Sigmoid colon (tissue), 7 donors: ENCODE measurements around the gene VMAC. TPM values are rescaled to one million over a fixed set of nuclear protein-coding genes. Genes with fewer than 3 reads are reported as not detected.

Experiments
- DNase-seq: peaks from one replicate; pipeline ENCODE4 v3.0.0-alpha.2; 2019
- H3K27ac ChIP-seq, 4 donors: fragments of 200-600 bp; sonication (generic); one replicate each; pipeline ENCODE4 v1.5.1; 2016 to 2019; ENCODE audit warnings: mild to moderate bottlenecking in 1 of 4
- H3K27me3 ChIP-seq, 3 donors: fragments of 200-600 bp; sonication (generic); one replicate each; pipeline ENCODE4 v1.5.1; 2019; ENCODE audit warnings: mild to moderate bottlenecking in 1 of 3
- H3K36me3 ChIP-seq, 4 donors: fragments of 200-600 bp; sonication (generic); one replicate each; pipeline ENCODE4 v1.5.1; 2016 to 2019
- H3K4me1 ChIP-seq, 4 donors: fragments of 200-600 bp; sonication (generic); one replicate each; pipeline ENCODE4 v1.5.1; 2017 to 2019
- H3K4me3 ChIP-seq, 4 donors: fragments of 200-600 bp; sonication (generic); one replicate each; pipeline ENCODE4 v1.5.1; 2017 to 2019; ENCODE audit warnings: mild to moderate bottlenecking in 2 of 4, moderate library complexity in 1 of 4
- H3K9me3 ChIP-seq, 4 donors: fragments of 200-600 bp in 3 of 4; sonication (generic) in 3 of 4; one replicate each; pipeline versions ENCODE4 v1.5.1 to v1.6.1; 2013 to 2019
- EP300 ChIP-seq, 4 donors: sonication (generic); formaldehyde crosslinking; IDR thresholded peaks; one replicate each; pipeline ENCODE4 v1.6.1; 2017; ENCODE audit warnings: antibody characterized with exemption in 4 of 4
- POLR2A ChIP-seq, 2 donors: fragments of 450-650 bp; IDR thresholded peaks; one replicate each; pipeline ENCODE4 v1.6.1; 2016; ENCODE audit warnings: antibody characterized with exemption in 2 of 2, mild to moderate bottlenecking in 2 of 2, moderate library complexity in 2 of 2
- POLR2AphosphoS5 ChIP-seq, 4 donors: sonication (generic); formaldehyde crosslinking; IDR thresholded peaks; one replicate each; pipeline ENCODE4 v1.6.1; 2017; ENCODE audit warnings: antibody characterized with exemption in 4 of 4
- WGBS, 2 donors: extraction: QIAGEN DNeasy Blood & Tissue Kit; methylation state at CpG; one replicate each; pipeline ENCODE4 v1.1.7; 2013; 5-methylcytosine and 5-hydroxymethylcytosine counted together
- intact Hi-C: fragments of 100-400 bp; cut with DNase I; formaldehyde crosslinking; loops from one replicate; pipeline ENCODE4 v1.15.1; 2023
- polyA plus RNA-seq, 3 donors: library from polyadenylated mRNA; stranded (reverse); fragments of 200-250 nt; gene quantifications; one replicate each; pipeline ENCODE4 v1.2.3, GENCODE V29; 2013
- total RNA-seq, 4 donors: library from RNA; depleted of rRNA; stranded (reverse); fragments of >200 nt; gene quantifications; one replicate each; pipeline ENCODE4 v1.1.0, GENCODE V29; 2016
- TF ChIP-seq, protein P1 (sequence below), 4 experiments: fragments of 450-650 bp in 3 of 4; fragments of 200-600 bp in 1 of 4; IDR thresholded peaks; one replicate each; pipeline ENCODE4 v1.5.1; 2016 to 2019; ENCODE audit warnings: antibody characterized with exemption in 4 of 4, mild to moderate bottlenecking in 3 of 4, moderate library complexity in 2 of 4
- donor health status: healthy with polysubstance abuse.
- donor health status: Bipolar disorder and iron deficiency.
- donor health status: healthy.

VMAC gene
- total and polyA plus RNA-seq, 7 donors: 1.6 to 14.4 (median 6.4) TPM

DNA sequence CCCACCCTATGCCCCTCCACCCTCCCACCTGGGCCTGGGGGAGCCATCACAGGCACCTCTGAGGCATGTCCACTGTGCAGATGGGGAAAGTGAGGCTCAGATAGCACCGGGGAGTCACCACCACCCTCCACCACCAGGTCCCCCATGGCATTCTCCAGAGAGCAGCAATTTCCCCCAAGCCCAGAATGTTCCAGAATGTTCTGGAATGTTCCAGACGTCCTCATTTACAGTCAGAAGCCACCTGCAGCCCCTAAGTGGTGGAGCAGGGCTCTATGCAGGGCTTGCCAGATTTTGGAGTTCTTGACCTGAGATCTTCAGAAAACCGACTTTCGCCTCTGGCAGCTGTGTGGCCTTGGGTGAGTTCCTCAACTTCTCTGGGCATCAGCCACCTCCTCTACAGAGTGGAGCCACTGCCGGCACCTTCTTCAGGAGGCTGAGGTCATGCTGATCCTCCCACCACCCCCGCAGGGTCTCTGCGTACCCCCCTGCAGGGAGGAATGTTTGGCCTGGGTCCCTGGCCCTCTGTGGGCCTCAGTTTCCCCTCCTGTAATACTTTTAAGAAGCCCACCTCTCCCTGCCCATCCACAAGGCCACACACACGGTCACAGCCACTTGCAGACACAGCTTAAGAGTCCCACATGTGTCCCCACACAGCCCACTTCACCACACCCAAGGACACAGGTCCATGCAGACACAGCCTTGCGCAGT lies 40.5 kb upstream of the VMAC start:
- Histone ChIP-seq H3K36me3 (no peaks in the 10 kb centered on the region), H3K4me3 (no peak overlapping the region), H3K27ac (no peak overlapping the region), H3K27me3 (no peaks in the 10 kb centered on the region), H3K4me1 (no peaks in the 10 kb centered on the region), H3K9me3 (no peaks in the 10 kb centered on the region)
- TF ChIP-seq POLR2A (IDR thresholded peaks at IDR 0.05) (no peak), POLR2AphosphoS5 (IDR thresholded peaks at IDR 0.05) (no peak), EP300 (IDR thresholded peaks at IDR 0.05) (no peak)
- TF ChIP-seq, protein P1, sequence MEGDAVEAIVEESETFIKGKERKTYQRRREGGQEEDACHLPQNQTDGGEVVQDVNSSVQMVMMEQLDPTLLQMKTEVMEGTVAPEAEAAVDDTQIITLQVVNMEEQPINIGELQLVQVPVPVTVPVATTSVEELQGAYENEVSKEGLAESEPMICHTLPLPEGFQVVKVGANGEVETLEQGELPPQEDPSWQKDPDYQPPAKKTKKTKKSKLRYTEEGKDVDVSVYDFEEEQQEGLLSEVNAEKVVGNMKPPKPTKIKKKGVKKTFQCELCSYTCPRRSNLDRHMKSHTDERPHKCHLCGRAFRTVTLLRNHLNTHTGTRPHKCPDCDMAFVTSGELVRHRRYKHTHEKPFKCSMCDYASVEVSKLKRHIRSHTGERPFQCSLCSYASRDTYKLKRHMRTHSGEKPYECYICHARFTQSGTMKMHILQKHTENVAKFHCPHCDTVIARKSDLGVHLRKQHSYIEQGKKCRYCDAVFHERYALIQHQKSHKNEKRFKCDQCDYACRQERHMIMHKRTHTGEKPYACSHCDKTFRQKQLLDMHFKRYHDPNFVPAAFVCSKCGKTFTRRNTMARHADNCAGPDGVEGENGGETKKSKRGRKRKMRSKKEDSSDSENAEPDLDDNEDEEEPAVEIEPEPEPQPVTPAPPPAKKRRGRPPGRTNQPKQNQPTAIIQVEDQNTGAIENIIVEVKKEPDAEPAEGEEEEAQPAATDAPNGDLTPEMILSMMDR (IDR thresholded peaks at IDR 0.05): no peak
- DNase-seq: no peak
- intact Hi-C loops: no loop called here
- WGBS, 2 donors: 86 to 88% methylated on average over 9 of the region's 9 CpGs

GRCh38 chr19:5864725-5865486 lies 39.8 kb upstream of the VMAC start:
- Histone ChIP-seq H3K4me3 (no peak overlapping the region), H3K36me3 (no peaks in the 10 kb centered on the region), H3K9me3 (no peaks in the 10 kb centered on the region), H3K27me3 (no peaks in the 10 kb centered on the region), H3K27ac (no peak overlapping the region), H3K4me1 (no peaks in the 10 kb centered on the region)
- intact Hi-C loops: no loop called here
- TF ChIP-seq POLR2AphosphoS5 (IDR thresholded peaks at IDR 0.05): no peak
- TF ChIP-seq, protein P1 (IDR thresholded peaks at IDR 0.05): peak in 1 of 4 experiments; percentile 11
- WGBS, 2 donors: 87 to 88% methylated on average over 14 of the region's 14 CpGs
- no peak for DNase-seq

DNA sequence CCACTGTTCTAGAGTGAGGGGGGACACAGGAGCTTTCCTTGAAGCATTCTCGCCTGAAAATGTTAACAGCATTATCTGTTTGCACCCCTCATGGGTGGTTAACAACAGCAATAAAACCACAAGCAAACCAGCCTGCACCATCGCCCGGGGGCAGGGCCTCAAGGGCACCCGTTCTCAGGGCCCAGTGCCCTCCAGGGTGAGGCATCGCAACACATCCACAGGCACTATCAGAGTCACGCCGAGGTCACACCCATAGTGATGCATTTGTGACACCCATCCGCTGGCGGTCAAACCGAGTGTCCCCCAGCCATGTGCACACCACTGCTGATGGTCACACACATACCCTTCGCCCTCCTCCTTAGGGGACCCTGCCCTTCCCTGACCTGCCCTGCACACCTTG lies 38.9 kb upstream of the VMAC start:
- Histone ChIP-seq H3K4me3 (no peak overlapping the region), H3K9me3 (no peaks in the 10 kb centered on the region), H3K27me3 (no peaks in the 10 kb centered on the region), H3K36me3 (no peaks in the 10 kb centered on the region), H3K4me1 (peaks cover 0 to 1% (median under 1%) of the 10 kb centered on the region in 4 donors), H3K27ac (no peak overlapping the region)
- 71 to 80% methylated on average over 11 of the region's 11 CpGs for WGBS, 2 donors
- intact Hi-C loops: no loop called here
- no peak for TF ChIP-seq POLR2AphosphoS5 (IDR thresholded peaks at IDR 0.05)
- TF ChIP-seq POLR2A (IDR thresholded peaks at IDR 0.05): no peak
- TF ChIP-seq EP300 (IDR thresholded peaks at IDR 0.05): no peak
- TF ChIP-seq, protein P1 (IDR thresholded peaks at IDR 0.05): no peak
- DNase-seq: no peak

- TF ChIP-seq POLR2AphosphoS5 (IDR thresholded peaks at IDR 0.05): no peak
- TF ChIP-seq, protein P1 (IDR thresholded peaks at IDR 0.05): no peak
- no peak for TF ChIP-seq EP300 (IDR thresholded peaks at IDR 0.05)
- no peak for TF ChIP-seq POLR2A (IDR thresholded peaks at IDR 0.05)
- Histone ChIP-seq H3K36me3 (no peaks in the 10 kb centered on the region), H3K9me3 (no peaks in the 10 kb centered on the region), H3K4me1 (peaks cover 0 to 12% (median 4%) of the 10 kb centered on the region in 4 donors), H3K4me3 (no peak overlapping the region), H3K27me3 (no peaks in the 10 kb centered on the region), H3K27ac (no peak overlapping the region)
- intact Hi-C loops: no loop called here
- no peak for DNase-seq
- 88% methylated on average over 31 of the region's 31 CpGs for WGBS, 2 donors
These were observed 37.2 kb upstream of the VMAC start for GRCh38 chr19:5867201-5868136.
